Activated naive CD8-positive, alpha-beta T cell treated with anti-CD3 and anti-CD28 coated beads, Interleukin-2, amount 10 ng/mL, durations not matched to agents 7 days and 5 days (primary cell): Measurements from ENCODE around the gene CCNA1. TPM values are rescaled to one million over a fixed set of nuclear protein-coding genes. Genes with fewer than 3 reads are reported as not detected.

Experiments
- ATAC-seq: fragments of 150-1000 bp; cut with Tn5 transposase; one replicate; pipeline ENCODE4 v1.10.0; 2021; ENCODE audit warnings: low read depth, moderate library complexity
- POLR2A ChIA-PET: fragments of 350-600 bp; sonication (Branson Sonifier 250); formaldehyde crosslinking; loops from one replicate; lab custom pipeline; 2021; ENCODE audit warnings: antibody characterized with exemption; lab: Charles Lee
- DNase-seq: peaks from one replicate; pipeline ENCODE4 v3.0.0; 2021
- H3K27ac Mint-ChIP-seq: one replicate; pipeline ENCODE4 v1.8.0; 2022; ENCODE audit warnings: mild to moderate bottlenecking, mixed read lengths
- H3K27me3 Mint-ChIP-seq: one replicate; pipeline ENCODE4 v1.8.0; 2022; ENCODE audit warnings: mild to moderate bottlenecking, moderate library complexity, mixed read lengths
- H3K36me3 Mint-ChIP-seq: one replicate; pipeline ENCODE4 v1.8.0; 2021; ENCODE audit warnings: mild to moderate bottlenecking, mixed read lengths
- H3K4me1 Mint-ChIP-seq: one replicate; pipeline ENCODE4 v1.8.0; 2021; ENCODE audit warnings: mixed read lengths
- H3K4me3 Mint-ChIP-seq: one replicate; pipeline ENCODE4 v1.8.0; 2022; ENCODE audit warnings: mild to moderate bottlenecking, moderate library complexity, mixed read lengths
- H3K9me3 Mint-ChIP-seq: one replicate; pipeline ENCODE4 v1.8.0; 2021; ENCODE audit warnings: mixed read lengths
- total RNA-seq, 2 experiments: library from RNA; stranded (reverse); gene quantifications; one replicate each; pipeline ENCODE4 v1.2.3, GENCODE V29; 2021

CCNA1 gene
- total RNA-seq, 2 experiments from 2014 or later: 0.28 to 0.62 TPM

DNA sequence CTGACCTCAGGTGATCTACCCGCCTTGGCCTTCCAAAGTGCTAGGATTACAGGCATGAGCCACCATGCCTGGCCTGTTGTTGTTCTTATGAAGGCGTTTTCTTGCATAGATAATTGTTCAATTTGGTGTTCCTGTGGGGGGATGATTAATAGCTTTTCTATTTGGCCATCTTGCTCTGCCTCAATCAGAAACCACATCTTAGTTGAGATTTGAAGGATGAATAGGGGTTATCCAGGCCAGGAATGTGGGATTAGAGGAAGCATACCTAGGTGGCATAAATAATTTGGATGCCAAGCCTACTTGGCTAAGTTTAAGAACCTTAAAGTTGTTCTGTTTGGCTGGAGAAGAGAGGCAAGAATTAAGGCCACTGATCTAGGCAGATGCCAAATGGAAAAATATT, 44.4 kb downstream of the CCNA1 start:
- Mint-ChIP-seq H3K27me3 (peaks cover 7% of the 10 kb centered on the region), H3K9me3 (peaks cover 7% of the 10 kb centered on the region), H3K27ac (no peak overlapping the region), H3K36me3 (no peaks in the 10 kb centered on the region), H3K4me3 (no peak overlapping the region), H3K4me1 (no peaks in the 10 kb centered on the region)
- POLR2A ChIA-PET: no interaction called here
- no peak for ATAC-seq
- DNase-seq: no peak

DNA sequence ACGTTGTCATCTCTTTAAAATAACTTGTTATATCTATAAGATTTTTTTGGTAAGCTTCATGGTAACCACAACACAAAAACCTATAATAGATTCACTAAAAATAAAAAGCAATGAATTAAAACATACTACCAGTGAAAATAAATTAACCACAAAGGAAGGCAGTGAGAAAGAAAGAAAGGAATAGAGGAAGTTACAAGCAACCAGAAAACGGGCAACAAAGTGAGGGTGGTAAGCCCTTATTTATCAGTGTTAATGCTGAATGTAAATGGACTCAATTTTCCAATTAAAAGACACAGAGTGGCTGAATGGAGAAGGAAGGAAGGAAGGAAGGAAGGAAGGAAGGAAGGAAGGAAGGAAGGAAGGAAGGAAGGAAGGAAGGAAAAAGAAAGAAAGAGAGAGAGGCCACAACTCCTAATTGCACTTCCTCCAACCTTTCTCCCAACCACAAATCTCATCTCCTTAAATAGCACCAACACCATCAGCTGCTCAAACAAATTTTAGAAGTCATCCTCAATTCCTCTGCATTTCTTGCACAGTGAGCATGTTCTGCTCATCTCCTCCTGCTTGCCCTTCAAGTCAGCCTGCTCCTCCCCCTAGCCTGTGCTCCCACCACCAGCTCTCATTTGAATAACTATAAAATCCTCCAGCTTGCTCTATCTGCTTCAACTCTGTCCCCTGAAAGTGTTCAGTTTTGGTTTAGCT, 48.6 kb downstream of the CCNA1 start:
- ATAC-seq: no peak
- Mint-ChIP-seq H3K4me1 (no peaks in the 10 kb centered on the region), H3K36me3 (no peaks in the 10 kb centered on the region), H3K27ac (no peak overlapping the region), H3K4me3 (no peak overlapping the region), H3K27me3 (no peaks in the 10 kb centered on the region), H3K9me3 (peaks cover 3% of the 10 kb centered on the region)
- DNase-seq: no peak
- POLR2A ChIA-PET: no interaction called here

DNA sequence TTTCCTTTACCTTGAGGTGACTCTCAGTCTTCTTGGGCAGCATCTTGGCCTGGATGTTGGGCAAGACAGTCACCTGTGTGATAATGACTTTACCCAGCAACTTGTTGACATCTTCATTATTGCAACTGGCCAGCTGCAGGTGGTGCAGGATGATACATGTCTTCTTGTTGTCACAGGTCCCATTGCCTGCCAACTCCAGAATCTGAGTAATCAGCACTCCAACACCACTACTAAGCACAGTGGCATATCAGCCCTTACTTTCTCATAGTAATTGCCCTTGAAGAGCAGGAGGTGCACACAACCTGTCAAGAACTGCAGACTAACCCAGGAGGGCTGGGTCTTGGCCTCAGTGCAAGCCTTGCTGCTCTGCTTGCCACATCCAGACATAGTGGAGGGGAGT, 57.8 kb downstream of the CCNA1 start:
- POLR2A ChIA-PET: no interaction called here
- ATAC-seq (no peak), DNase-seq (no peak)
- no peaks in the 10 kb centered on the region for H3K4me1 Mint-ChIP-seq
- no peaks in the 10 kb centered on the region for H3K9me3 Mint-ChIP-seq
- H3K27ac Mint-ChIP-seq: no peak overlapping the region
- no peaks in the 10 kb centered on the region for H3K36me3 Mint-ChIP-seq
- H3K4me3 Mint-ChIP-seq: no peak overlapping the region
- peaks cover 2% of the 10 kb centered on the region for H3K27me3 Mint-ChIP-seq

Other genes with a start within 250 kb of the CCNA1 start
- gene SOHLH2, start 217.9 kb upstream of the CCNA1 start, total RNA-seq: not detected
- gene CCDC169, start 134.7 kb upstream of the CCNA1 start, total RNA-seq: not detected
- gene SPART, start 86.1 kb upstream of the CCNA1 start, total RNA-seq: 10 to 100 TPM; 19.7 to 19.8 TPM
- gene SERTM1, start 241.5 kb downstream of the CCNA1 start, total RNA-seq: not detected